ENCODE data around the gene TCAP.

The TCAP gene

GRCh38 chr17:39639043-39639442, 26.1 kb upstream of the TCAP start:
- TF ChIP-seq EZH2 (optimal IDR thresholded peaks at IDR 0.05; ENCODE audit: low read depth, low read length) (no peak), EZH2phosphoT487 (IDR thresholded peaks at IDR 0.05; ENCODE audit: low read length) (no peak), CTCF (IDR thresholded peaks at IDR 0.05; ENCODE audit: low read length) (no peak)
- Histone ChIP-seq H3K36me3 (replicated peaks; ENCODE audit: insufficient read depth, low read length) (no peaks in the 10 kb centered on the region), H3K4me2 (ENCODE audit: low read depth, low read length) (no peak overlapping the region), H3K79me2 (ENCODE audit: low read length) (peaks cover 69% of the 10 kb centered on the region), H3K9ac (ENCODE audit: low read length) (no peak overlapping the region), H3K27me3 (replicated peaks; ENCODE audit: insufficient read depth, low read length) (no peaks in the 10 kb centered on the region), H2AFZ (ENCODE audit: low read length) (no peak overlapping the region), H3K9me3 (replicated peaks; ENCODE audit: insufficient read depth, low read length) (no peaks in the 10 kb centered on the region), H3K4me1 (ENCODE audit: low read length) (peaks cover 9% of the 10 kb centered on the region), H3K9me2 (replicated peaks; ENCODE audit: insufficient read depth, low read length) (no peaks in the 10 kb centered on the region), H4K20me1 (ENCODE audit: insufficient read depth, low read length) (peaks cover 10% of the 10 kb centered on the region; the same call in 1 of the 2 replicates), H3K27ac (ENCODE audit: low read length) (no peak overlapping the region), H3K4me3 (ENCODE audit: low read length) (no peak overlapping the region), H3F3A (ENCODE audit: insufficient read depth, low read length) (no peaks in the 10 kb centered on the region)
- DNase-seq, result no peak

- DNase-seq, result no peak
- Histone ChIP-seq H3K4me2 (ENCODE audit: low read depth, low read length) (no peak overlapping the region), H3K27ac (ENCODE audit: low read length) (no peak overlapping the region), H3K27me3 (replicated peaks; ENCODE audit: insufficient read depth, low read length) (no peaks in the 10 kb centered on the region), H3K4me3 (ENCODE audit: low read length) (no peak overlapping the region), H3F3A (ENCODE audit: insufficient read depth, low read length) (no peaks in the 10 kb centered on the region), H3K9me2 (replicated peaks; ENCODE audit: insufficient read depth, low read length) (no peaks in the 10 kb centered on the region), H3K36me3 (replicated peaks; ENCODE audit: insufficient read depth, low read length) (no peaks in the 10 kb centered on the region), H3K9me3 (replicated peaks; ENCODE audit: insufficient read depth, low read length) (no peaks in the 10 kb centered on the region), H3K9ac (ENCODE audit: low read length) (no peak overlapping the region), H3K4me1 (ENCODE audit: low read length) (peaks cover 9% of the 10 kb centered on the region), H2AFZ (ENCODE audit: low read length) (no peak overlapping the region), H3K79me2 (ENCODE audit: low read length) (peaks cover 74% of the 10 kb centered on the region), H4K20me1 (ENCODE audit: insufficient read depth, low read length) (peaks cover 10% of the 10 kb centered on the region; the same call in 1 of the 2 replicates)
- TF ChIP-seq CTCF (IDR thresholded peaks at IDR 0.05; ENCODE audit: low read length), result no peak
- no peak for TF ChIP-seq EZH2 (optimal IDR thresholded peaks at IDR 0.05; ENCODE audit: low read depth, low read length)
- TF ChIP-seq EZH2phosphoT487 (IDR thresholded peaks at IDR 0.05; ENCODE audit: low read length), result no peak
These were observed 25.3 kb upstream of the TCAP start for GRCh38 chr17:39639566-39640458.

DNA sequence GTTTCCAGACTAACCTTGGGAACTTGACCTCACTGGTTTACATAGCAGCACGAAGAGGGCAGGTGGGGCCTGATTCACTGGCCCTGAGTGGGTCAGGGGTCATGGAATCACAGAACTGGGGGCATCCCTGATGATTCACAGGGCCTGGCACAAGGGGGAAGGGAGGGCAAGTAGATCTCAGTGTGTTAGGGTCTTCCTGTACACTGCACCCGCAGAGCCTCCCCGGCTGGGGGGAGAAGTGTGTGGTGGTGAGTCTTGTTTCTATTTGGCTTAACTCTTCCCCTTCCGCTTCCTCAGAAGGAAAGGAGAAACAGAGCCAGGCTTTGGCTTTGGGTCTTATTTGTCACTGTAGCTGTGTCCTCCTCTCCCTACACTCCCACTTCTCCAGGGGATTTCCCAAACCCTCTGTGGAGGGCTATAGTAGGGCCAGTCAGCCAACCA, 24.5 kb upstream of the TCAP start:
- H3K27me3 ChIP-seq (replicated peaks; ENCODE audit: insufficient read depth, low read length), result no peaks in the 10 kb centered on the region
- DNase-seq, result no peak
- no peaks in the 10 kb centered on the region for H3F3A ChIP-seq (ENCODE audit: insufficient read depth, low read length)
- no peak overlapping the region for H3K9ac ChIP-seq (ENCODE audit: low read length)
- H2AFZ ChIP-seq (ENCODE audit: low read length), result no peak overlapping the region
- peaks cover 9% of the 10 kb centered on the region for H3K4me1 ChIP-seq (ENCODE audit: low read length)
- no peak for TF ChIP-seq EZH2 (optimal IDR thresholded peaks at IDR 0.05; ENCODE audit: low read depth, low read length)
- TF ChIP-seq CTCF (IDR thresholded peaks at IDR 0.05; ENCODE audit: low read length), result no peak
- no peak for TF ChIP-seq EZH2phosphoT487 (IDR thresholded peaks at IDR 0.05; ENCODE audit: low read length)
- H4K20me1 ChIP-seq (ENCODE audit: insufficient read depth, low read length), result peaks cover 10% of the 10 kb centered on the region; the same call in 1 of the 2 replicates
- no peaks in the 10 kb centered on the region for H3K9me2 ChIP-seq (replicated peaks; ENCODE audit: insufficient read depth, low read length)
- H3K4me2 ChIP-seq (ENCODE audit: low read depth, low read length), result no peak overlapping the region
- no peaks in the 10 kb centered on the region for H3K9me3 ChIP-seq (replicated peaks; ENCODE audit: insufficient read depth, low read length)
- H3K4me3 ChIP-seq (ENCODE audit: low read length), result no peak overlapping the region
- no peaks in the 10 kb centered on the region for H3K36me3 ChIP-seq (replicated peaks; ENCODE audit: insufficient read depth, low read length)
- peaks cover 79% of the 10 kb centered on the region for H3K79me2 ChIP-seq (ENCODE audit: low read length)
- H3K27ac ChIP-seq (ENCODE audit: low read length), result no peak overlapping the region
